ENCODE measurements around the gene ATP1A2.
"Not testable (repeated sequence)": the region's sequence is repeated elsewhere in the genome, so short reads cannot be mapped to it uniquely, and the experiment has no call there.

Gene ATP1A2

DNA sequence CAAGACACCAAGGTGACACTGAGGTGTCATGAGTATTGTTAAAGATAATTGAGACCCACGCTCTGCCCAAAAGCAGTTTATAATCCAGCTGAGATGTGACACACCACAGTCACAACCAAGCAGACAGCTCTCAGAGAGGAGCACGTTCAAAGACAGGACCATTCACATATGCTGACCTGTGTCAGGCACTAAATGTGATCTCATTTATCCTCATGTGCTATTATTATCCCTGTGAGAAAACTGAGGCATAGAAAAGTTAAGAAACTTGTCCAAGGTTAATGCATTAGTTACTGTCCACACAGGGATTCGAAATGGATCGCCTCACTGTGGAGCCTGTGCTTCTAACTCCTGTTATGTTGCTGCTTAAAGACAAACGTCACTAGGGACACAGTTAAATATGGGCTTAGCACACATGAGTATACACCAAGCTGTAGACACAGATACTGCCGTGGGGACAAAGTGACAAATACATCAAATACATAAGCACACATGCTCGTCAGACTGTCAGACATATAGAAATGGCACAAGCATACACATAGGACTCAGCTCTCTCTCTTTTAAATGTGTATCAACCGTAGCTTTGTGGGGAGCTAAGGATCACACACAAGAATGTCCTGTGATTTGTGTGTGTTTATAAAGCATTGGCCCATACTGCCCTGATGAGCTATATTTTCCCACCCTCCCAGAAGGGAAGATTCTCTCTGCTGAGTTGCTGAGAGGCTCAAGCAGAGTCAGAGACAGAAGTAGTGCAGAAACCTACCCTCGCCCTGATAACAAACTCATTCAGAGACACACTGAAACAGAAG is 13.6 kb upstream of the ATP1A2 start:
- no peak for DNase-seq

DNA sequence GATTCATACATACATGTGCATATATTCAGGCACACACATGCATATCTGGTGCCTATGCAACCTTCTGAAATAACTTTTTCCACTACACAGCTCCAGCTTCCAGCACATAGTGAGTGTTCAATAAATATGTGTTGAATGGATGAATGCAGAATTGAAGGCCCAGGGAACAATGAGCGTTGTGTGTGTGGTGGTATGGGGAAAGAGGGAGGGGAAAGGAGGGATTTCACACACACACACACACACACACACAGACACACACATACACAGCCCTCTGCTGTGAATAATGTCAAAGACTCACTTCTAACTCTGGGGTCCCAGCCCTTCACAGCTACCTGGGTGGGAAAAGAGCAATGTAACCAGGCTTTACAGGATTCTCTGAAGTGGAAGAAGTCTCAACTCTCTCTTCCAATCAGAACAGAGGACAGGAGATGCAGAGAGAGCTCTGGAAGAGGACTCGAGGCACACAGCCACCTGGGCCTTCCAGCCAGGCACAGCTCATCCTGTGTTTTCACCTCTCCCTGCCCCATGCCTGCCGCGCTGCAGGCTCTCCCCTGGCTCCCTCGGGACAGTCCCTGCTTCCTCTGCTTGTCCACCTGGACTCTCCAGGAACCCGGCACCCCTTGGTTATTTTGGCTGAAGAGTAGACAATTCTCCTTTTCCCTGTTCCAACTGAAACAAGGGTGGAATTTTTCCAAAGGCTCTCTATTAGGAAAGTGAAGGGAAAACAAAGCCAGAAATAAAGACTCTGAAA is 11.7 kb upstream of the ATP1A2 start:
- DNase-seq: no peak

DNA sequence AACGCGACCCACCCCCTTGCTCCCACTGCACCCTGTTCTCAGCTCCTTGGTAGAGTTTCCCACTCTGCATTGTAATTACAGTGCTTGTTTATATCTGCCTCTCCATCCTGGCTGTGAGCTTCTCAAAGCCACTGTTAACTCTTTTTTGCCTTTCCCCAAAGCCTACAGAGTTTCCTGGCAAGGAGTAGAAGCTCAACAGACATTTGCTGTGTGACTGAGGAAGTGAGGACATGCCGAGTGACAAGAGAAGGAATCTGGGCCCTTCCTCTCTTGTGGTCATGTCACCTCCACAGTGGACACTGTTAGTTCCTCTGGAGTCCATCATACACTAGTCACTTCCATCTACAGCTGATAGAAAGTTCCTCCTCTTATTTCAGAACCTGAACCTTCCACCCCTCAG is 11.1 kb upstream of the ATP1A2 start:
- no peak for DNase-seq

DNA sequence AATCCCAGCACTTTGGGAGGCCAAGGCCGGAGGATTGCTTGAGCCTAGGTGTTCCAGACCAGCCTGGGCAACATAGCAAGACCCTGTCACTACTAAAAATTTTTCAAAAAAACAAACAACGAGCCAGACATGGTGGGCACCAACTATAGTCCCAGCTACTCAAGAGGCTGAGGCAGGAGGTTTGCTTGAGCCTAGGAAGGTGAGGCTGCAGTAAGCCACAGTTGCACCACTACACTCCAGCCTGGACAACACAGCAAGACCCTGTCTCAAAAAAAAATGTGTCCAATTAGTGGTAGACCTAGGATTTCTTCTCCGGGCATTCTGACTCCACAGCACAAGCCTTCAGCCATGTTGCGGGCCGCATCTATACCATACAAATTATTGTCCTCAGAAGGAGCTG is 10.4 kb upstream of the ATP1A2 start:
- no peak for DNase-seq

DNA sequence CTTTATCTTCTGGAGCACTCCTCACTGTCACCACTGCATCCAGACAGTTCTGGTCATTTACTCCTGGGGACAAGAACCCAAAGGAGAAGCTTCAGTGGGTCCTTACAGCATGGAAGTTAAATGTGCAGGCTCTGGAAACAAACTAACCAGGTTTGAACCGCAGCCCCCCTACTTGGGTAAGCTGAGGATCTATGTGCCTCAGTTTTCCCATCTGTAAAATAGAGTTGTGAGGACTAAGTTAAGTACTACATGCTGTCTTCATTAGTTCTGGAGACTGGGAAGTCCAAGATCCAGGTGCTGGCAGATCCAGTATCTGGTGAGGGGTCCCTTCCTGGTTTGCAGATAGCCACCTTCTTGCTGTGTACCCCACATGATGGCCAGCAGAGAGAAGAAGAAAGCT is 8.0 kb upstream of the ATP1A2 start:
- DNase-seq: no peak

DNA sequence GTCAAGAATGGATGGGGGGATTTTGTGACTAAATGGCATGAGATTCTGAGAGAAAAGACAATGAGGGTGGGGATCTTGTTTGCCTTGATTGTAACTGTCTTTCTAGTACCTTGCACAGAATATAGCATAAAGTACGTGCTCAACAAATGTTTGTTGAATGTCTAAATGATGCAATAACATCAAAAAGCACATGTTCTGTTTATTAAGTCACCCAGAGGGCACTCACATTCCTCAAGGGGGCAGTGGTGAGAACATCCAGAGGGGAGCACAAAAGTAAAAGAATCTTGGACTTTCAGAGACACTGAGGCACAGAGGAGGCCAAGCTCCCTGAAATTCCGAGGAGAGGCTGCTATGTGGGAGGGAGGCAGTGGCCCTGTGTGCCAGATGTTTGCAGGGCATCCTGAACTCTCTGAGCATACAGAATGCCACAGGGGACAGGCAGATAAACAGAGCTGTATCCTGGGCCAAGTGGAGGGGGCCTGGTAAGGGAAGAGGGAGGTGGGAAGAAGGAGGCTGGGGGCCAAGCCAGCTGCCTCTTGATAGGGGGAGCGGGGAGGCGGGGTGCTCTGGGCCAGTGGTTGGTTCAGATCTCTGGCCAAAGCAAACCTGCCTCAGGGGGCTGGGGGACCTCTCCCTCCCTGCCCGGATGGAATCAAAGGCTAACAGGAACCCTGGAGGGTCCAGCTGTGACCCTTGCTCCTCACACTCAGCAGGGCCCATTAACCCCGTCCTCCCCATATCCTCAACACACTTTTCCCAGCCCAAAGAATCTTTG is 6.5 kb upstream of the ATP1A2 start:
- DNase-seq: peak; percentile 81

DNA sequence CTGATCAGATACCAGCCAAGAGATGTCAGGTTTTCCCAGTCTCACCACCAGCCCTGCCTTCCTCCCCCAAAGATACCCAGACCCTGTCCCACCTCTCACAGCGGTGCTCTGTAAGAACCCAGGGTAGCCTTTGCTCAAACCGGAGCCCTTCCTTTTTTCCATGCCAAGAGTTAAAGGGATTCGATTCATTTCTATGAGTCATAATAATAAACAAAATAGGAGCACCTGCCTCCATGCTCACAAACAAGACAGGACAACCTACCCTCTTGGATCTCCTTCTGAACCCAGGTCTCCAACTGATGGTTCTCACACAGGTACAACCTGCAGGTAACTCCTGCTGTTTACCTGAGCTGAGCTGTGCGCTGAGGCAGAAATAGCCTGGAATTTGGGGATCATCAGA is 5.9 kb upstream of the ATP1A2 start:
- no peak for DNase-seq

DNA sequence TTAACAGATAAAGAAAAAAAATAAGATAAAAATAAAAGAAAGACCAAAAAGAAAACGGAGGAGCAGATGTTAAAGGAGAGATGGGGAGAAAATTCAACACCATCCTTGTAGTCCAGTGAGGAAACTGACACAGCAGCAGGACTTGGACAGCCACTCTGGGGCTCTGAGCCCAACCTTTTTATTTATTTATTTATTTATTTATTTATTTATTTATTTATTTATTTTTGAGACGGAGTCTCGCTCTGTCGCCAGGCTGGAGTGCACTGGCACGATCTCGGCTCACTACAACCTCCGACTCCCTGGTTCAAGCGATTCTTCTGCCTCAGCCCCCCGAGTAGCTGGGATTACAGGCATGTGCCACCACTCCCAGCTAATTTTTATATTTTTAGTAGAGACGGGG is 4.1 kb upstream of the ATP1A2 start:
- not testable (repeated sequence) for DNase-seq

DNA sequence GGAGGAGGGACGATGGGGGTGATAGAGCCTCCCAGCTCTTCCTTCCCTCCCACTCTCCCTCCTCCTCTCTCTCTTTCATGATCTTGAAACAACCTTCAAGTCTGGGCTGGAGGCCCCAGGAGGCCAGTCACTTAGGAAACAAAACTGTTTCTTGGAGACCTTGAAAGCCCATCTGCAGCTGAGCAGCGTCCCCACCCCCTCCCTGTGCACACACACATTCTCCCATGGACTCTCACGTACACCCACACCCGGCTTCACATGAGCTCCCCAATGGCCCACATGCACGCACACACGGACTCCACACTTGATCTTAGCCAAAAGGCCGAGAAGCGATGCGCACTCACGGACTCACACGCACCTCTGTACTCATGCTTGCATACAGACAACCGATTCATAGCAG is 3.2 kb upstream of the ATP1A2 start:
- no peak for DNase-seq

DNA sequence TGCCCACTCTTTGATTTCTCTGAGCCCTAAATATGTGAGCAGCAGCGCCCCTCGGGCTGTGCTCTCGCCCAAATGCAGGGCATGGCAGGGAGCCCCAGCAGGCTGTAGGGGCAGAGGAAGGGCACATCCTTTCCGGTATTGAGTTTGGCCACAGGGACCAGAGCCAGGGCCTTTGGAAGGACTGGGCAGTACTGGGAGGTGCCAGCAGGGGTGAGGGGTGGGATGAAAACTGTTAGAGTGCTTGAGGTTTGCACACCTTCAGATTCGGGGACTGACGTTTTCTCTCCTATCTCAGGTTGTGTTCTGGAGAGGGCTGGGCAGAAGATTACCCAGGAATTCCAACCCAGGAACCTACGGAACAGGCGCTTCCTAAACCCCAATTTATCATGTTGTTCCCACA is 2.2 kb upstream of the ATP1A2 start:
- DNase-seq: no peak

DNA sequence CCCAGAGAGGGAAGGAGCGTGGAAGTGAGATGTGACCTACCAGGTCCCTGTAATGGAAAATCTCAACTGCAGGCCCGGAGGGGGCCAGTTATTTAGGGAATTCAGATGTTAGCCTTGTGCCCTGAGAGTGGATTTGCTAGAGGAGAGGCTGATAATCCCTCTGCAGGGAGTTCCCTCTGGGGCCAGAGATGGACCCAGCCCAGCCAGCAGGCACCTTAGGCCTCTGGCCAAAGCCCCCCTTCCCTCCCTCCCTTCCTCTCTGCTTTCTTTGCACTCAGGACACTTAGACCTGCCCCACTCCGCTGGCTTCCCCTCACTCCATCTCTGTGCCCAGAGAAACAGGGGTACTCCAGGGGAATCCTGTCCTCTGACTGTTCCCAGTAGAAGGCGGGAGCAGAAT is 1.5 kb upstream of the ATP1A2 start:
- DNase-seq: no peak

DNA sequence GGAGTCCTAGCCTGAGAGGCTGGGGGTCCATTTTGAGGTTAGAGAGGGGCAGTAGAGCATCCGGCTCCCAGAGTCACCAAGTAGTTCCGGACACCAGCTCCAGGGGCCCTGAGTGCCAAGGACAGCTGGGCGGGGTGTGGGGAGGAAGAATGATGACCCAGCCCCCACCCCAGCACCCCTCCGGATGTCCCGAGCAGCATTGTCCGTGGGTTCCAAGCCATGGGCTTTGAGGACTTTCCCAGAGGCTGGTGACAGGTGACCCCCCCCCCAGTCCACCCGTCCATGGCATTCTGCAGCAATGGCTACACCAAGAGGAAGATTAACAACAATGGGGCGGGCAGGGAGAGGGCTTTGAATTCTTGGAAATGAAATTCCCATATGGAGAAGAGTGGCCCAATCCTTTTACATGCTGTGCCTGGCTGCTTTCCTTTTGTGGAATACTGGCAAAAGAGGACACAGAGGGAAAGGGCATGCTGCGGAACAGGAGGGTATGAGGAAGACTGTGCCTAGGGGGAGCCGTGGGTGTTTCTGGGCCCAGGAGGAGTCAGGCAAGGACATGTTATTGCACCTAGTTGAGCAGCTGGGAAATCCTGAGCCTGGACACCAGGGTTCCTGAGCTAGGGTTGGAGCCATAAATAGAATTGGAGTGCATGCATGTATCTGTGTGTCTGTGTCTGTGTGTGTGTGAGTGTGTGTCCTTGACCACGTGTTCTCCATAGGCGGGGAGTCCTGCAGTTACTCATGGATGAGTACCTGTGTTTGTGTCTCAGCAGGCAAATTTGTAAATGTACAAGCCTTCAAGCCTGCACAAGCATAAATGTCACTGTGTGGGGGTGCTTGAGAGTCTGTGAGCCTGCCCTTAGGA is 956 bp downstream of the ATP1A2 start:
- no peak for DNase-seq

DNA sequence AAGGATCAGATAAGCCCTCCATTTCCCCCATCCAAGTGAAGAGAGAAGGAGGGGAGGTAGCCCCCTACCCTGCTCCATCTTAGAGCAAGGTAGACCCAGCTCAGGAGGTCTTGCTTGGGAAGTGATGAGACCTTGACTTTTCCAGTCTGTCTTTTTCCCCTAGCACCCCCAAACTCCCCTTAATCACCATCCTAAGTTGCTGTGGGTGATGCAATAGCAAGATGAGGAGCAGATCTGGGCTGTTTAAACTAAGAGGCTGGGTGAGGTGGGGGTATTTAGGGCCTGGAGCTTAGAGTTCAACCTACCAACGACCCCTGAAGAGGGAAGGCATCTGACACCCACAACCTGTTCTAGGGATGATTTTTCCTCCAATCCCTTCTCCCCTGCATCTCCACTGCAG is 1.7 kb downstream of the ATP1A2 start:
- no peak for DNase-seq

DNA sequence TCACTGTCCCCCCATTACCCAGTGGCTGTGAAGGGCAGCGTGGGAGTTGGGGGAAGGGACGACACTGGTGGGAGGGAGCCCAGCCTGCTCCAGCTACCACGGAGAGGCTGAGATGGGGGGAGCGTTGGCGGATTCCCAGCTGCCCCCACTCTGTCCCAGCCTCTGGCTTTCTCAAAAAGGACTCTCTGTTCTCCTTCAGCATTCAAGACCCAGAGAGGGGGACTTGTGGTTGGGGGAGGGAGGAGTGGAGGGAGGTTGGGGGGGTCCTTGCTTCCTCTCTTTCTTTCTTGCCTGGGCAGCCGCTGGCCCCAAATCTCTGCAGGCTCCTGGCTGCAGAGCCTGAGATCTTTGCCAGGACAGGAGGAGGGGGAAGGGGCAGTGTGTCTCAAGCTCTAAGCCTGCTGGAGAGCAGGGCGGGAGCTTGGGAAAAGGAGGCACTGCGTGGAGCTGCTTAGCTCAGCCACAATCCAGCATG is 2.2 kb downstream of the ATP1A2 start:
- DNase-seq: no peak

DNA sequence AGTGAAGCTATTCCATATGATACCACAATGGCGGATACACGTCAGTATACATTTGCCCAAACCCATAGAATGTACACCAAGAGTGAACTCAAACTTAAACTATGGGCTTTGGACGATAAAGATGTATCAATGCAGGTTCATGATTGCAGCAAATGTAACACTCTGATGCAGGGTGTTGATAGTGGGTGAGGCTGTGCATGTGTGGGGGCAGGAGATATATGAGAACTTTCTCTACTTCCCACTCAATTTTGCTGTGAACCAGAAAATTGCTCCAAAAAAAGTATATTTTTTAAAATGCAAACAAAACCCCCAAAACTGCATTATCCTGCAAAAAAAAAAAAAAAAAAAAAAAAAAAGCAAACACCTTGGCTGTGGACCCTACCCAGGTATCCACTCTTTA is 3.4 kb downstream of the ATP1A2 start:
- DNase-seq: no peak

DNA sequence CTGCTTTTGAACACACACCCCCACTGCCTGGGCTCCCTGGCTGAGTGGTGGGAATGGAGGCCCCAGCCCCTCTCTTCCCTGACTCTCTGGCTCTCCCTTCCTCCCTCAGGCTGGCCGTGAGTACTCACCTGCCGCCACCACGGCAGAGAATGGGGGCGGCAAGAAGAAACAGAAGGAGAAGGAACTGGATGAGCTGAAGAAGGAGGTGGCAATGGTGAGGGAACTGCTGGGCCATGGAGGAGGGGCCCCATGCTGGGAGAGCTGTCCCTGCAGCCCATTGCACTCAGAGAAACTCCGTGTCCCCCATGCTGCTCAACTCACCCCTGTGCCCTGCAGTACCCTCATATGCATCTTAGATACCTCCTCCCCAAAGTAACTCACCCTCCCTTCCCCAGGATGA is 5.2 kb downstream of the ATP1A2 start:
- DNase-seq: no peak

DNA sequence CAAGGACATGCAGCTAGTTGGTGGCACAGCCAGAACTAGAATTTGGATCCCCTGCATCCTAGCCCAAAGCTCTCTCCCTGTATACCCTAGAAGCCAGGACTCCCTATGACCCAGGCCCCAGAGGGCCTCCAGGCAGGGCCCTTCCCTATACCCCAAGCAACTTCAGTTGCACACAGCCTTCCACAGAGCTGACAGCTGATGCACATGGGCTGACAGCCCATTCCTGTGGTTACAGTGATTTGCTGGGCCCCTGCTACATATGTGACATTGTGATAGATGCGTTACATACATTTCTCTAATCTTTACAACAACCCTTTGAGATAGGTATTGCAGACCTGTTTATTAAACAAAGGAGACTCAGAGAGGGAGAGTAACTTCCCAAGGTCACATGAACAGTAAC is 5.8 kb downstream of the ATP1A2 start:
- no peak for DNase-seq

DNA sequence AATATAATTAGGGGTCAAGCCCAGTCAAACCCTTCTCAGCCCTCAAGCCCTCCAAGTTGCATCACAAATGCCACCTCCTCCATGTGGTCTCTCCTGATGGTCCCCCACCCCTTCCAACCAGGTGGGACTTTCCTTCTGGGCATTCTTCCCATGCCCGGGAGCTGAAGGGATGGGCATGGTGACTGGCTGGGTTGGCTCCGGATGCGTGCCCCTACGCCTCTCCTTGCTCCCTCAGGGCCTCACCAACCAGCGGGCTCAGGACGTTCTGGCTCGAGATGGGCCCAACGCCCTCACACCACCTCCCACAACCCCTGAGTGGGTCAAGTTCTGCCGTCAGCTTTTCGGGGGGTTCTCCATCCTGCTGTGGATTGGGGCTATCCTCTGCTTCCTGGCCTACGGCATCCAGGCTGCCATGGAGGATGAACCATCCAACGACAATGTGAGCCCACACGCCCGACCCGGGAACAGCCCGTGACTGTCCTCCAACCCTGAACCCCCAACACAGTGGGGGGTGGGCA is 7.5 kb downstream of the ATP1A2 start:
- no peak for DNase-seq

DNA sequence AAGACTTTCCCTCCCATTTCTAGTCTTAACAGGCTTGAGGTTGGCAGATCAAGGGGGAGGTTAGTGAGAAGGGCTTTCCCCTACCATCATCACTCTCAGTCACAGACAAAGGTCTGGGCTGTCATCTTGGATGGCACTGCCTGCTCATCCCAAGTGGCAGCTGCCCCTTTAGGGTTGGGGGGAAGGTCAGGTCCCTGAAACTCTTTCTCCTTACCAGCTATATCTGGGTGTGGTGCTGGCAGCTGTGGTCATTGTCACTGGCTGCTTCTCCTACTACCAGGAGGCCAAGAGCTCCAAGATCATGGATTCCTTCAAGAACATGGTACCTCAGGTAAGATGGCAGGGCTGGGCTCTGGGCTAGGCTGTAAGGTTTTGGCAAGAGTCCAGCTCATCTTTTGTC is 8.2 kb downstream of the ATP1A2 start:
- no peak for DNase-seq

DNA sequence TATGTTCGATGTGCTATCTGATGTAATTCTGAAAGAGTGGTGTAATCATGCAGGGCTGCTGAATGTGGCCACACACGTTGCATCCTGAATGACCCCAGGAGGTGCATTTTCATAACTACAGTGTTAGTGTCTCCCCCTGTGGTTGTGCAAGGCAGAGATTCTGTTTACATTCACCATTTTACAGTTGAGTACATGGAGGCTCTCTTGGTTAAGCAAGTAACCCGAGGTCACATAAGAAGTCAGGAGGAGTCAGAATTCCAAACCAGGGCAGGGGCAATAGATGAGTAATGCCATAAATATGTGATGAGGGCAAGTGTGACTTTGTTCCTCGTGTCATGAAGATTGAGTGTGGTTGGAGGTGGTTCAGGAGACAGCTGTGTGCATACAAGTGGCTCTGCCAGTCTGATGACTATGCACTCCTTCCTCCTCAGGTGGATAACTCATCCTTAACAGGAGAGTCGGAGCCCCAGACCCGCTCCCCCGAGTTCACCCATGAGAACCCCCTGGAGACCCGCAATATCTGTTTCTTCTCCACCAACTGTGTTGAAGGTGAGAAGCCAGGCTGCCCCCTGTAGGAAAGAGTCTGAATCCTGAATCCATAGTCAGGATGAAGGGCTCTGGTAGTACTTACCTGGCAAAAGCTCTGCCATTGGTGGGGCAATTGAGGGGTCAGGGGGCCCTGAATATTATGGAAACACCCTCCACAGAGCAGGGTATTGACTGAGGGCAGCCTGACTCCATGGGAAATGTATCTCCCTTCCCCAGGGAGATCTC is 9.3 kb downstream of the ATP1A2 start:
- no peak for DNase-seq

DNA sequence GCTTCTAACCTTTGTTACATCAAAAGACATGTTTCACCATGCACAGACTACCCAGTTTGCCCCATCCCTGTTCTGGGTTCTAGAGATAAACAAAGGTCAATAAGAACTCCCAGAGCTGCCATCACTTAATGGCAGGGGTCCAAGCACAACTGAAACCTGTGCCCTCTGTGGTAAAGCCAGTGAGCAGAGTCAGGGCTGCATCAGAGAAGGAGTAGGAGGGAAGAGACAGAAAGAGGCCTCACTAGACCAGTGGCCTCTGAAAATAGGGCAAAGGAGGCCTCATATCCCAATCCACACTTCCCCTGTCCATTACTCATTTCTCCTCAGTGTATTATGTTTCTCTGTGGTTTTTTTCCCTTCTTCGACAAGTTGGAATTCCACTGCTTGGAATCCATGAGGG is 10.2 kb downstream of the ATP1A2 start:
- DNase-seq: peak; percentile 49

DNA sequence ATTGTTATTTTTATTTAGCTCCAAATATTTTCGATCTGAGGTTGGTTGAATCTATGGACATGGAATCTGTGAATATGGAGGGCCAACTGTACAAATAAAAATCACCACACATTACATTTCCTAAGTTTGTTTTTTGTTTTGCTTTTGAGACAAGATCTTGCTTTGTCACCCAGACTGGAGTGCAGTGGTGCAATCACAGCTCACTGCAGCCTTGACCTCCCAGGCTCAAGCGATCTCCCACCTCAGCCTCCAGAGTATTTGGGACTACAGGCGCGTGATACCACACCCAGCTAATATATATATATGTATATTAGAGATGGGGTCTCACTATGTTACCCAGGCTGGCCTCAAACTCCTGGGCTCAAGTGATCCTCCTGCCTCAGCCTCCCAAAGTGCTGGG is 10.8 kb downstream of the ATP1A2 start:
- DNase-seq: not testable (repeated sequence)
